ENCODE measurements around the gene SGIP1. TPM values are rescaled to one million over a fixed set of nuclear protein-coding genes. Genes with fewer than 3 reads are reported as not detected.

Gene SGIP1
- total RNA-seq, 2 donors from 2014 or later, result 3.1 TPM; not detected in 1

DNA sequence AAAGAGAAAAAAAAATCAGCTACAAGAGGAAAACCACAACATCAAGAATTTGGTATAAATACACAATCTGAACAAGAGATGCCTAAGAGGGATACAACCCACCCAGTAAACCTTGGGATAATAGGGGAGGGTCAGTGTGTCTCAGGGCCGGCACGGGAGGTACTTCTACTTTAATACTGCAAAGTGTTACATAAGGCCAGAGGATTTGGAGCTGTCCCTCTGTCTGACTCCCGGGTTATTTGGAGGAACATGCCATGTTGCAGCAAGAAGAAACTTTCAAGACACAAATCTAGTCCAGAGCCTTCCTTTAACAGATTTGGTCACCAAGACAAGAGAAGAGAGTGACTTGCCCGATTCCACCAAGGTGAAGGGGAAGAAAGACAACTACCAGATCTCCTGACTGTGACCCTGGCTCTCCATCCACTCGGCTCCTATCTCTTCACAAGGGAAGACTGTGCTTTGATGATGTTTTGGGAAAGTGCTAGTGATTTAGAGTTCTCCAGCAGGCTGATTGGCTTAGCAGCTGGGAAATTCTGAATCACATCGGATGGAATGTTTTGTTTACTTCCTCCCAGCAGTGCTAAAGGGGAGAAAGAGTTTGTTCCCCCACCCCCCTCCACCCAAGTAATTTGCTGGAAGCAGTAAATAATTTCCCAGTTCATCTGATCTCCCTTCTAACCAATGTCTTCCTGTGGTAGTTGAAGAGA lies 29.3 kb downstream of the SGIP1 start:
- no peak for ATAC-seq
- H3K36me3 ChIP-seq (replicated peaks in 1 of 2; ENCODE audit: insufficient read depth in 1 of 2, low read depth in 2 of 2), result no peaks in the 10 kb centered on the region
- peak in 1 of 4 donors; percentile 12 for DNase-seq
- WGBS, 2 donors, result 42 to 48% methylated on average over 6 of the region's 6 CpGs
- no peak overlapping the region for H3K4me3 ChIP-seq
- H3K4me1 ChIP-seq, result no peaks in the 10 kb centered on the region
- TF ChIP-seq CTCF (IDR thresholded peaks at IDR 0.05) (no peak), POLR2A (IDR thresholded peaks at IDR 0.05) (no peak)
- peak overlapping the region in 1 of 4 donors; percentile 28 for H3K27ac ChIP-seq
- intact Hi-C loops (cut with DNase I), result no loop called here
- H3K27me3 ChIP-seq, result no peaks in the 10 kb centered on the region
- H3K9me3 ChIP-seq, result no peaks in the 10 kb centered on the region

DNA sequence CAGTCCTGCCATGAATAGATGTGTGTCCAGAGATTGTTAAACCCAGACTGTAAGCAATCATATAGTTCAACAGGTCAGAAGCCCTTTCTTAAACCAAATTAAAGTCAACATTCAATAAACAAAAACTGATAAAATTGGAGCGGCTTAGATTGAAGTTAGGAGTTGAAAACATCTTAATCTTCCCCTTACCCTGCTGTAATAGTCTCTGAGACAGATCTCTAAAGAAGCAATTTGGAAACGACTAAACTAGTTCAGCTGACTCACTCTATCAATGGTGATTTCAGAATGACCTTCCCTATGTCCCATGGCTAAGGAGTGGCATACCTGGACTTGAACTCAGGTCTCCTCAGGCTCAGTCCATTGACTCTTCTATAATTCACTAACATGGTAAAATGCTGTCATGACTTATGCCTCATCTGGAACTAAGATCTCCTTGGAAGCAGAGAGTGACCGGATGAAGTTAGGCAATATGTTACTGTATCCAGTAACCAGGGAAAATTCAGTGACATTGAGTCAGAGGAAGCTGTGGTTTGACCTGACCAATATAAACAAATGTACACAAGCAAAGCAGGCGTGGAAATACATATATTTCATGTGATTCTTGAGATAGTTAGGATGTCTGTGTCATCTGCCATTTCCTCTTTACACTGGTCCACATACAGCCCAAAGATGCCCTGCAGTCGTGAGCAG lies 30.1 kb downstream of the SGIP1 start:
- no peak for ATAC-seq
- intact Hi-C loops (cut with DNase I), result no loop called here
- WGBS, 2 donors, result 44 to 50% methylated on average over 5 of the region's 5 CpGs

DNA sequence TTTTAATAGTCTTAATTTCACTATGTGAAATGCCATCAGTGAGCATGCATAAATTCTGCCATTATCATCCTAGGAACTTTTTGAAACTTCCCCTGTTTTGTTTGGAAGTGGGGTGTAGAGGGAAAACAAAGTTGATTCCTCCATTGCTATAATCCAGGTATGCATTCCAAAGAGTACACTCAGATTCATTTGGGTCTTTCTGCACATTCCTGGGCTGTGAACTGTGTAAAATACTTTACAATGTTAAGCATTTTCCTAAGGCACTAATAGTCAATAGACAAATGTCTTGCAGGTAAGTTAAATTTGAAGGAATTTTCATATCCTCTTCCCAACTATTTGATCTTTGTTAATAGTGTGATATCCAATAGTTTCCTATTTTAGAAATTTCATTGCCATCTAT lies 36.2 kb downstream of the SGIP1 start:
- no peak for DNase-seq
- Histone ChIP-seq H3K4me3 (no peak overlapping the region), H3K4me1 (no peaks in the 10 kb centered on the region), H3K27me3 (no peaks in the 10 kb centered on the region), H3K27ac (no peak overlapping the region), H3K9me3 (no peaks in the 10 kb centered on the region), H3K36me3 (replicated peaks in 1 of 2; ENCODE audit: insufficient read depth in 1 of 2, low read depth in 2 of 2) (no peaks in the 10 kb centered on the region)
- ATAC-seq, result no peak
- no peak for TF ChIP-seq CTCF (IDR thresholded peaks at IDR 0.05)
- no peak for TF ChIP-seq POLR2A (IDR thresholded peaks at IDR 0.05)
- intact Hi-C loops (cut with DNase I), result no loop called here

More for the DNA sequence above, 30.1 kb downstream of the SGIP1 start:
- no peak for TF ChIP-seq POLR2A (IDR thresholded peaks at IDR 0.05)
- no peak for TF ChIP-seq CTCF (IDR thresholded peaks at IDR 0.05)
- H3K9me3 ChIP-seq, result no peaks in the 10 kb centered on the region
- H3K4me3 ChIP-seq, result no peak overlapping the region
- H3K36me3 ChIP-seq (replicated peaks in 1 of 2; ENCODE audit: insufficient read depth in 1 of 2, low read depth in 2 of 2), result no peaks in the 10 kb centered on the region
- H3K4me1 ChIP-seq, result no peaks in the 10 kb centered on the region
- no peaks in the 10 kb centered on the region for H3K27me3 ChIP-seq
- no peak for DNase-seq
- no peak overlapping the region for H3K27ac ChIP-seq

GRCh38 chr1:66571789-66572188 lies 37.8 kb downstream of the SGIP1 start:
- H3K36me3 ChIP-seq (replicated peaks in 1 of 2; ENCODE audit: insufficient read depth in 1 of 2, low read depth in 2 of 2), result no peaks in the 10 kb centered on the region
- 57 to 62% methylated on average over 1 of the region's 1 CpG for WGBS, 2 donors
- H3K4me3 ChIP-seq, result no peak overlapping the region
- H3K4me1 ChIP-seq, result no peaks in the 10 kb centered on the region
- DNase-seq (no peak), ATAC-seq (no peak)
- intact Hi-C loops (cut with DNase I), result no loop called here
- no peaks in the 10 kb centered on the region for H3K27me3 ChIP-seq
- H3K9me3 ChIP-seq, result no peaks in the 10 kb centered on the region
- H3K27ac ChIP-seq, result no peak overlapping the region
- no peak for TF ChIP-seq POLR2A (IDR thresholded peaks at IDR 0.05)
- TF ChIP-seq CTCF (IDR thresholded peaks at IDR 0.05), result no peak
